HepG2 (cell line): Measurements from ENCODE around the gene ANP32B. TPM values are rescaled to one million over a fixed set of nuclear protein-coding genes. Genes with fewer than 3 reads are reported as not detected.

Experiments used
- ARHGAP35 ChIP-seq: sonication (generic); formaldehyde crosslinking; IDR thresholded peaks from 2 replicates; pipeline ENCODE4 v1.9.0; 2022; ENCODE audit warnings: mild to moderate bottlenecking, inconsistent platforms, moderate library complexity, missing genetic modification reagents, borderline replicate concordance
- ASH2L ChIP-seq: fragments of 300-600, 200-600 bp; sonication (generic); IDR thresholded peaks from 2 replicates; pipeline ENCODE4 v1.7.0; 2017; ENCODE audit warnings: low read depth, mild to moderate bottlenecking, moderate library complexity, mixed read lengths, low read length; ENCODE audit not compliant: insufficient read length
- ATM ChIP-seq: fragments of 450-650 bp; IDR thresholded peaks from 2 replicates; pipeline ENCODE4 v1.7.1; 2017; ENCODE audit warnings: mild to moderate bottlenecking, borderline replicate concordance
- DPF2 ChIP-seq: sonication (generic); formaldehyde crosslinking; IDR thresholded peaks from 2 replicates; pipeline ENCODE4 v1.4.0; 2020; ENCODE audit warnings: mild to moderate bottlenecking, low read depth, missing genetic modification reagents, borderline replicate concordance
- E2F5 ChIP-seq: sonication (generic); formaldehyde crosslinking; conservative IDR thresholded peaks from 2 replicates; pipeline ENCODE4 v1.4.0; 2020; ENCODE audit warnings: missing genetic modification reagents
- GATAD2A ChIP-seq: IDR thresholded peaks from 2 replicates; pipeline ENCODE4 v1.6.1; 2016
- HINFP ChIP-seq: sonication (generic); formaldehyde crosslinking; IDR thresholded peaks from 2 replicates; pipeline ENCODE4 v1.4.0; 2020; ENCODE audit warnings: low read depth, mild to moderate bottlenecking, missing genetic modification reagents
- HNF1B ChIP-seq: sonication (generic); formaldehyde crosslinking; IDR thresholded peaks from 2 replicates; pipeline ENCODE4 v1.5.1; 2020; ENCODE audit warnings: mild to moderate bottlenecking, moderate library complexity, missing genetic modification reagents
- IKZF4 ChIP-seq: sonication (generic); formaldehyde crosslinking; IDR thresholded peaks from 2 replicates; pipeline ENCODE4 v1.5.1; 2020; ENCODE audit warnings: borderline replicate concordance, mild to moderate bottlenecking, low read depth, missing genetic modification reagents; ENCODE audit errors: not compliant biosample characterization
- ISX ChIP-seq: sonication (generic); formaldehyde crosslinking; conservative IDR thresholded peaks from 2 replicates; pipeline ENCODE4 v1.5.0; 2020; ENCODE audit warnings: missing genetic modification reagents
- KDM5B ChIP-seq: sonication (generic); formaldehyde crosslinking; IDR thresholded peaks from 2 replicates; pipeline ENCODE4 v1.4.0; 2020; ENCODE audit warnings: missing genetic modification reagents, mild to moderate bottlenecking, borderline replicate concordance
- KMT2B ChIP-seq: IDR thresholded peaks from 2 replicates; pipeline ENCODE4 v1.6.1; 2016; ENCODE audit warnings: missing genetic modification reagents, missing compliant biosample characterization
- MTA3 ChIP-seq: sonication (generic); formaldehyde crosslinking; IDR thresholded peaks from 2 replicates; pipeline ENCODE4 v1.4.0; 2020; ENCODE audit warnings: missing genetic modification reagents
- MYNN ChIP-seq: sonication (generic); formaldehyde crosslinking; IDR thresholded peaks from 2 replicates; pipeline ENCODE4 v1.4.0; 2020; ENCODE audit warnings: mild to moderate bottlenecking, low read depth, missing genetic modification reagents
- NFIB ChIP-seq: sonication (generic); formaldehyde crosslinking; IDR thresholded peaks from 2 replicates; pipeline ENCODE4 v1.9.0; 2021; ENCODE audit warnings: missing genetic modification reagents, mild to moderate bottlenecking, borderline replicate concordance
- PAWR ChIP-seq: sonication (generic); formaldehyde crosslinking; IDR thresholded peaks from 2 replicates; pipeline ENCODE4 v1.4.0; 2020; ENCODE audit warnings: missing genetic modification reagents, mild to moderate bottlenecking, borderline replicate concordance
- U2AF2 ChIP-seq: fragments of 200-400 bp; formaldehyde crosslinking; IDR thresholded peaks from 2 replicates; pipeline ENCODE4 v1.6.1; 2017; ENCODE audit warnings: low read depth, mild to moderate bottlenecking, low read length
- YY1 ChIP-seq: IDR thresholded peaks from 2 replicates; pipeline ENCODE4 v1.6.1; 2011; ENCODE audit warnings: low read length, low read depth, moderate library complexity, mild to moderate bottlenecking; ENCODE audit not compliant: insufficient read depth, insufficient replicate concordance
- ZEB1 ChIP-seq: IDR thresholded peaks from 2 replicates; pipeline ENCODE4 v1.6.1; 2012; ENCODE audit warnings: mild to moderate bottlenecking, low read depth, inconsistent platforms; ENCODE audit not compliant: insufficient replicate concordance
- ZNF354B ChIP-seq: sonication (generic); formaldehyde crosslinking; IDR thresholded peaks from 2 replicates; pipeline ENCODE4 v1.8.0; 2022; ENCODE audit warnings: mild to moderate bottlenecking, missing genetic modification reagents
- ZNF549 ChIP-seq: sonication (generic); formaldehyde crosslinking; IDR thresholded peaks from 2 replicates; pipeline ENCODE4 v1.5.0; 2020; ENCODE audit warnings: missing genetic modification reagents
- ZNF563 ChIP-seq: sonication (generic); formaldehyde crosslinking; IDR thresholded peaks from 2 replicates; pipeline ENCODE4 v1.8.0; 2022; ENCODE audit warnings: mild to moderate bottlenecking, moderate library complexity, missing genetic modification reagents
- ZZZ3 ChIP-seq: sonication (generic); formaldehyde crosslinking; IDR thresholded peaks from 2 replicates; pipeline ENCODE4 v1.4.0; 2020; ENCODE audit warnings: missing genetic modification reagents, mild to moderate bottlenecking, borderline replicate concordance
- polyA plus RNA-seq, 8 experiments: library from polyadenylated mRNA; depleted of rRNA in 3 of 8; stranded (reverse) in 7 of 8; unstranded in 1 of 8; fragments of >200 nt; fragmentation: Illumina TruSeq in 4 of 8; extraction: Trizol in 4 of 8; gene quantifications; 2 replicates each; pipeline versions ENCODE4 v1.2.1 to v1.2.3, GENCODE V29; 2011 to 2016; ENCODE audit warnings: low read depth in 4 of 8, missing spikeins in 1 of 8, mixed read lengths in 1 of 8; ENCODE audit not compliant: insufficient read depth in 1 of 8
- total RNA-seq, 5 experiments: library from RNA; depleted of rRNA; stranded (reverse); fragments of >200 nt; fragmentation: Illumina TruSeq; extraction: Trizol; gene quantifications; 2 replicates each; pipeline ENCODE4 v1.2.3, GENCODE V29; 2016; ENCODE audit warnings: low read depth in 1 of 5
- TF ChIP-seq, protein P1 (sequence below): sonication (generic); formaldehyde crosslinking; IDR thresholded peaks from 2 replicates; pipeline ENCODE4 v1.4.0; 2020; ENCODE audit warnings: missing genetic modification reagents

The ANP32B gene
- total and polyA plus RNA-seq, 2 of the 13 experiments (the other 11 are each of a cell fraction or from before 2014, with no cell fraction given) = 22.1 to 37.5 TPM

DNA sequence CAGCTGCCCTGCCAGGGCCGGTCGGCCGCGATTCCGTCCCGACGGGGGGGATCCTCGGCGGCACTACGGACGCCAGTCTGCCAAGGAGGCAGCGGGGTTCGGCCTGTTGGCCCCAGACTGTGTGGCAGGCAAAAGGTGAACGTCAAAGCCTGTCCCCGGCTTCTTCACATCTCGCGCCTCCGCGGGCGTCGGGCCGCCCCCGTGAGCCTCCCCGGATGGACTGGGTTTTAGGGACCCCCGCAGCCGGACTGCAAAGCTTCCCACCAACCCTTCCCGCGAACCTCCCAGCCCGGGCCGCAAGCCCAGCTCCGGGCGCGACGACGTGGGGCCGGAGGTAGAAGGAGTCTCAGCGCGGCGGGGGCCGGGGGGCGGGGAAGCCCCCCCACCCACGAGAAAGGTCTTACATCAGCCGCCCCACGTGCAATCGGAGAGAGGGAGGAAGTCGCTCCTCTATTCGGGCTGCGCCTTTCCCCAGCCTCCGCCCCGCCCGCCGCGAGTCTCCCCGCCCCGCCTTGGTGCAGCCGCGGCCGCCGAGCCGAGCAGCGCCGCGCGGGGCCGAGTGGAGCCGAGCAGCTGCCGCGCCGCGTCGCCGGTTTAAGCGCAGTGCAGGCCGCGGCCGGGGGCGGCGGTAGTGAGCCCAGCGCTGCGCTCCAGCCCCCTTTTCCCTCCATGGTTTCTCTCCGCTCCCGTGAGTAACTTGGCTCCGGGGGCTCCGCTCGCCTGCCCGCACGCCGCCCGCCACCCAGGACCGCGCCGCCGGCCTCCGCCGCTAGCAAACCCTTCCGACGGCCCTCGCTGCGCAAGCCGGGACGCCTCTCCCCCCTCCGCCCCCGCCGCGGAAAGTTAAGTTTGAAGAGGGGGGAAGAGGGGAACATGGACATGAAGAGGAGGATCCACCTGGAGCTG lies at the start of gene ANP32B (continued):
- TF ChIP-seq ARHGAP35 (no peak), ZNF563 (CRISPR knock-in tag) (peak; percentile 54), MTA3 (CRISPR knock-in tag) (no peak), ZEB1 (no peak), MYNN (no peak), E2F5 (CRISPR knock-in tag) (0 out of 2 replicates have a peak, but pooled peaks have one; percentile 61), HNF1B (CRISPR knock-in tag) (peak; percentile 61), HINFP (no peak), GATAD2A (peak; percentile 64; the same call in 1 of the 2 replicates), ATM (no peak), KMT2B (CRISPR knock-in tag) (0 out of 2 replicates have a peak, but pooled peaks have one; percentile 26), ASH2L (peak; percentile 22), U2AF2 (no peak), ZZZ3 (CRISPR knock-in tag) (no peak), KDM5B (peak; percentile 53; the same call in 1 of the 2 replicates), YY1 (peak; percentile 87), DPF2 (CRISPR knock-in tag) (no peak), ZNF549 (no peak), ISX (CRISPR knock-in tag) (no peak), ZNF354B (CRISPR knock-in tag) (0 out of 2 replicates have a peak, but pooled peaks have one; percentile 17), PAWR (CRISPR knock-in tag) (no peak), IKZF4 (CRISPR knock-in tag) (peak; percentile 68), NFIB (CRISPR knock-in tag) (no peak)
- TF ChIP-seq, protein P1, sequence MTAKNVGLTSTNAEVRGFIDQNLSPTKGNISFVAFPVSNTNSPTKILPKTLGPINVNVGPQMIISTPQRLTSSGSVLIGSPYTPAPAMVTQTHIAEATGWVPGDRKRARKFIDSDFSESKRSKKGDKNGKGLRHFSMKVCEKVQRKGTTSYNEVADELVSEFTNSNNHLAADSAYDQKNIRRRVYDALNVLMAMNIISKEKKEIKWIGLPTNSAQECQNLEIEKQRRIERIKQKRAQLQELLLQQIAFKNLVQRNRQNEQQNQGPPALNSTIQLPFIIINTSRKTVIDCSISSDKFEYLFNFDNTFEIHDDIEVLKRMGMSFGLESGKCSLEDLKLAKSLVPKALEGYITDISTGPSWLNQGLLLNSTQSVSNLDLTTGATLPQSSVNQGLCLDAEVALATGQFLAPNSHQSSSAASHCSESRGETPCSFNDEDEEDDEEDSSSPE = peak; percentile 46; the same call in 1 of the 2 replicates
